Breast epithelium (tissue), 4 donors: ENCODE measurements around the gene AFF3. TPM values are rescaled to one million over a fixed set of nuclear protein-coding genes. Genes with fewer than 3 reads are reported as not detected.

Source experiments
- DNase-seq, 2 donors: peaks; one replicate each; pipeline ENCODE4 v3.0.0-alpha.2; 2019; ENCODE audit warnings: low spot score in 2 of 2
- H3K27ac ChIP-seq, 2 donors: fragments of 200-600 bp; sonication (generic) in 1 of 2; one replicate each; pipeline ENCODE4 v1.5.1; 2016 to 2019; ENCODE audit warnings: mild to moderate bottlenecking in 1 of 2
- H3K27me3 ChIP-seq, 2 donors: fragments of 200-600 bp; sonication (generic) in 1 of 2; one replicate each; pipeline versions ENCODE4 v1.5.1 to v1.6.0; 2017 to 2019; ENCODE audit warnings: control low read depth in 1 of 2, mild to moderate bottlenecking in 1 of 2
- H3K36me3 ChIP-seq: fragments of 200-600 bp; one replicate; pipeline ENCODE4 v1.5.1; 2019
- H3K4me1 ChIP-seq, 2 donors: fragments of 200-600 bp; sonication (generic); one replicate each; pipeline ENCODE4 v1.5.1; 2016 to 2019; ENCODE audit warnings: control low read depth in 1 of 2
- H3K4me3 ChIP-seq, 3 donors: fragments of 200-600 bp; sonication (generic); 1 replicate in 2 of 3; 2 replicates in 1 of 3; pipeline ENCODE4 v1.5.1; 2016 to 2019; ENCODE audit warnings: mild to moderate bottlenecking in 3 of 3, moderate library complexity in 2 of 3
- H3K9me3 ChIP-seq, 2 donors: fragments of 200-600 bp; sonication (generic) in 1 of 2; one replicate each; pipeline ENCODE4 v1.5.1; 2016 to 2019; ENCODE audit warnings: control low read depth in 1 of 2
- POLR2A ChIP-seq: fragments of 450-650 bp; IDR thresholded peaks from one replicate; pipeline ENCODE4 v1.6.1; 2016; ENCODE audit warnings: antibody characterized with exemption, mild to moderate bottlenecking, moderate library complexity
- POLR2AphosphoS5 ChIP-seq, 3 donors: sonication (generic); formaldehyde crosslinking; IDR thresholded peaks; one replicate each; pipeline ENCODE4 v1.6.1; 2017; ENCODE audit warnings: antibody characterized with exemption in 3 of 3
- intact Hi-C: fragments of 100-400 bp; cut with DNase I; formaldehyde crosslinking; loops from one replicate; pipeline ENCODE4 v1.15.1; 2023; ENCODE audit warnings: low total_unique reads
- total RNA-seq, 3 donors: library from RNA; depleted of rRNA; stranded (reverse); fragments of >200 nt; gene quantifications; one replicate each; pipeline ENCODE4 v1.1.0, GENCODE V29; 2016
- TF ChIP-seq, protein P1 (sequence below), 3 donors: fragments of 450-650 bp; IDR thresholded peaks; one replicate each; pipeline ENCODE4 v1.5.1; 2016 to 2017; ENCODE audit warnings: antibody characterized with exemption in 3 of 3, mild to moderate bottlenecking in 3 of 3, moderate library complexity in 3 of 3

AFF3 gene
- total RNA-seq, 3 donors from 2014 or later: 8.2 to 116 (median 63.6) TPM

DNA sequence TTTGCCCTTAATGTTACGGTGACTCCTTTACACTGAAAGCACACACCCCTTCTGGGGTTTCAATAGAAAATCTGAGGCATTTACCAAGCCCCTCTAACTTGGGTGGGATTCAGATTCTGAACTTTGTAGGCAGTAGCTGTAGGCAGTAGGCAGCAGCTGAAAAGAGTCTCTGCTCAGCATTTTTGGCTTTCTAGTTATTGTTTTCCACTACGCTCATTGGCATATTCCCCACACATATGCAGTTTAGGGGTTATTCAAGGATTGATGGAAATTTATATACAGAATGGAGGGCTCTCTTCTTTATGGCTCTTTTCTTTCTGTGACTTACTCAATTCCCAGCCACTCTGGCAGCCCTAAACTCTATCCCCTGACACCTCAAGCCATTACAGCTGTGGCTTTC lies 419.9 kb downstream of the AFF3 start:
- H3K36me3 ChIP-seq: no peaks in the 10 kb centered on the region
- peaks cover 4 to 13% of the 10 kb centered on the region in 2 donors for H3K9me3 ChIP-seq
- no peak for DNase-seq
- H3K27me3 ChIP-seq: no peaks in the 10 kb centered on the region
- TF ChIP-seq, protein P1, sequence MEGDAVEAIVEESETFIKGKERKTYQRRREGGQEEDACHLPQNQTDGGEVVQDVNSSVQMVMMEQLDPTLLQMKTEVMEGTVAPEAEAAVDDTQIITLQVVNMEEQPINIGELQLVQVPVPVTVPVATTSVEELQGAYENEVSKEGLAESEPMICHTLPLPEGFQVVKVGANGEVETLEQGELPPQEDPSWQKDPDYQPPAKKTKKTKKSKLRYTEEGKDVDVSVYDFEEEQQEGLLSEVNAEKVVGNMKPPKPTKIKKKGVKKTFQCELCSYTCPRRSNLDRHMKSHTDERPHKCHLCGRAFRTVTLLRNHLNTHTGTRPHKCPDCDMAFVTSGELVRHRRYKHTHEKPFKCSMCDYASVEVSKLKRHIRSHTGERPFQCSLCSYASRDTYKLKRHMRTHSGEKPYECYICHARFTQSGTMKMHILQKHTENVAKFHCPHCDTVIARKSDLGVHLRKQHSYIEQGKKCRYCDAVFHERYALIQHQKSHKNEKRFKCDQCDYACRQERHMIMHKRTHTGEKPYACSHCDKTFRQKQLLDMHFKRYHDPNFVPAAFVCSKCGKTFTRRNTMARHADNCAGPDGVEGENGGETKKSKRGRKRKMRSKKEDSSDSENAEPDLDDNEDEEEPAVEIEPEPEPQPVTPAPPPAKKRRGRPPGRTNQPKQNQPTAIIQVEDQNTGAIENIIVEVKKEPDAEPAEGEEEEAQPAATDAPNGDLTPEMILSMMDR (IDR thresholded peaks at IDR 0.05): no peak
- TF ChIP-seq POLR2A (no peak), POLR2AphosphoS5 (IDR thresholded peaks at IDR 0.05) (no peak)
- no peaks in the 10 kb centered on the region for H3K4me1 ChIP-seq
- H3K27ac ChIP-seq: no peak overlapping the region
- intact Hi-C loops: no loop called here
- H3K4me3 ChIP-seq: no peak overlapping the region

DNA sequence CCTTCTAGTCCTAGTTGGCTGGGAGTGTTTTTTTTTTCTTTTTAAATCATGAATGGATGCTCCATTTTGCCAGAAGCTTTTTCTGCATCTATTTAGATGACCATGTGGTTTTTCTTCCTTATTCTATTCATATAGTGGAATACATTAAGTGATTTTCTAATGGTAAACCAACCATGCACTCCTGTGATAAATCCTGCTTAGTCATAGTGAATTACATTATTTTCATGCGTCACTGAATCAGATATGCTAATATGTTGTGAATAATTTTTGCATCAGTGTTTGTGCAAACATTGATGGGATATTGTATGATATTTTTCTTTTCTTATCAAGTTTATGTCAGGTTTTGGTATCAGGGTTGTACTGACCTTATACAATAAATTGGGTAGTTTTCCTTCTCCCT lies 423.3 kb downstream of the AFF3 start:
- H3K27me3 ChIP-seq: no peaks in the 10 kb centered on the region
- H3K9me3 ChIP-seq: peaks cover 4 to 13% of the 10 kb centered on the region in 2 donors
- H3K4me3 ChIP-seq: no peak overlapping the region
- no peak overlapping the region for H3K27ac ChIP-seq
- DNase-seq: no peak
- intact Hi-C loops: no loop called here
- H3K36me3 ChIP-seq: no peaks in the 10 kb centered on the region
- no peaks in the 10 kb centered on the region for H3K4me1 ChIP-seq
- no peak for TF ChIP-seq POLR2A
- TF ChIP-seq, protein P1 (IDR thresholded peaks at IDR 0.05): no peak
- TF ChIP-seq POLR2AphosphoS5 (IDR thresholded peaks at IDR 0.05): no peak

DNA sequence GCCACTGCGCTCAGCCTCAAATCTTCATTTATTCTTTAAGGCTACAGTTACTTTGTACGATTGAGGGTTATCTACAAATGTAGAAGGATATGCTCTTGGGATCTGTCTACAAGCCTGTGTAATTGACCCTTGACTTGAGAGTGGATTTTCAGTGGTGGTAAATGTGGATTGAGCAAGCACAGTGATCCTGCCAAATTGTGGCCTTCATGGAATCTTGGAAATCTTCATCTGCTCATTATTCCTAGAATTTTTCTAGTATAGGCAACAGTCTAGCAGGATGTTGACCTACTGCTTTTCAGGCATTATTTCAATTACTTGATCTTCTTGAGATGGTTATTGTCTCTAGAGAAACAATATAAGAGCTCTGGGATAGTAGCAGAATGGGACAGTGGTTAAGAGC lies 426.4 kb downstream of the AFF3 start:
- no peak overlapping the region for H3K4me3 ChIP-seq
- no peaks in the 10 kb centered on the region for H3K36me3 ChIP-seq
- H3K27ac ChIP-seq: no peak overlapping the region
- intact Hi-C loops: no loop called here
- no peak for DNase-seq
- no peaks in the 10 kb centered on the region for H3K27me3 ChIP-seq
- H3K9me3 ChIP-seq: no peaks in the 10 kb centered on the region
- peaks cover 0 to 3% of the 10 kb centered on the region in 2 donors for H3K4me1 ChIP-seq
- TF ChIP-seq, protein P1 (IDR thresholded peaks at IDR 0.05): no peak
- no peak for TF ChIP-seq POLR2A
- TF ChIP-seq POLR2AphosphoS5 (IDR thresholded peaks at IDR 0.05): no peak

DNA sequence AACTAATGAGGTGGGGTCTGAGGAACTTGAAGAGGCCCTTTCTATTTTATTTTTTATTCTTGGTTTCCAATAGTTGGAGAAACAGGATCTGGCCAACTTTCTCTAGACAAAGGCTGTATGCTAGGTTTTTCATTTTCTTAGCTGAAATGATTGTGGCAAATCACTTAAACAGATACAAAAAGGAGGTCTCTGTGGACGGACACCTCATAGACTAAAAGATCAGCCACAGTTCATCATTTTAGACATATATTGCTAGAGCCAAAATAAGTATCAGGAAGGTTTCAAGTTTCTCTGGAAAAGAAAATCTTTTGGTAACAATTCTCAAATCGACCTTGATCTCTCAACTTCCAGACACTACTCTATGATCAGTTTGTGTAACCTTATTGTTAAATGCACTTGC lies 428.0 kb downstream of the AFF3 start:
- intact Hi-C loops: no loop called here
- no peak for TF ChIP-seq POLR2A
- TF ChIP-seq, protein P1 (IDR thresholded peaks at IDR 0.05): no peak
- TF ChIP-seq POLR2AphosphoS5 (IDR thresholded peaks at IDR 0.05): no peak
- no peak for DNase-seq
- Histone ChIP-seq H3K4me1 (peaks cover 0 to 10% of the 10 kb centered on the region in 2 donors), H3K27me3 (no peaks in the 10 kb centered on the region), H3K9me3 (no peaks in the 10 kb centered on the region), H3K27ac (no peak overlapping the region), H3K36me3 (no peaks in the 10 kb centered on the region), H3K4me3 (no peak overlapping the region)

DNA sequence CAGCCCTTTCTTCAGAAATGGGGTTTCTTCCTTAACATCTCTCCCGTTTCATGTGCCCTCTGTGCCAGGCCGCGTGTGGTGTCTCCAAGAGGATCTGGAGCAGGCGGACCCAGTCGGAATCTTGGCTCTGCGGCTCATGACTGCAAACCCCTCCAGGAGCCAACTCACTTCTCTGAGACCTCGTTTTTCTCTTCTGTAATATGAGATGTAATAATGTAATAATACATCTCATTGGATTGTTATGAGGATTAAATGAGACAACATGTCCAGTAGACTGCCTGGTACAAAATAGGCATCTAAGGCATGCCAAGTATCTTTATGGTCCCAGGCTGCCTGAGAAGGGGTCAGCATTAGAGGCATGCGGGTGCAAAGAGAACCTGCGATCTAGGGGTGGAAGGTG lies 431.2 kb downstream of the AFF3 start:
- TF ChIP-seq, protein P1 (IDR thresholded peaks at IDR 0.05): no peak
- no peak for TF ChIP-seq POLR2A
- no peak for TF ChIP-seq POLR2AphosphoS5 (IDR thresholded peaks at IDR 0.05)
- intact Hi-C loops: no loop called here
- no peaks in the 10 kb centered on the region for H3K9me3 ChIP-seq
- no peak for DNase-seq
- peaks cover 0 to 10% of the 10 kb centered on the region in 2 donors for H3K4me1 ChIP-seq
- H3K27ac ChIP-seq: peak overlapping the region; percentile 70 to 73
- no peaks in the 10 kb centered on the region for H3K36me3 ChIP-seq
- H3K4me3 ChIP-seq: peak overlapping the region in 1 of 3 donors; percentile 16
- no peaks in the 10 kb centered on the region for H3K27me3 ChIP-seq
